K562 (cell line): Measurements from ENCODE around the gene ZNF318. TPM values are rescaled to one million over a fixed set of nuclear protein-coding genes. Genes with fewer than 3 reads are reported as not detected.

Source experiments
- HSF4 ChIP-seq: fragments of 250-450 bp; sonication (Bioruptor Pico); IDR thresholded peaks from 2 replicates; pipeline ENCODE4 v2.1.2; 2022; ENCODE audit warnings: mild to moderate bottlenecking, moderate library complexity, borderline replicate concordance
- MYC ChIP-seq, 2 experiments: fragments of 250-450 bp in 1 of 2; sonication (Bioruptor Pico) in 1 of 2; IDR thresholded peaks; 2 replicates each; pipeline versions ENCODE4 v1.5.1 to v1.6.1; 2012 to 2021; ENCODE audit warnings: low read depth in 2 of 2, borderline replicate concordance in 1 of 2, improper control_type of control experiment in 1 of 2, low read length in 1 of 2, mild to moderate bottlenecking in 1 of 2, moderate library complexity in 1 of 2
- NCOA2 ChIP-seq, 2 experiments: fragments of 450-650 bp; IDR thresholded peaks; 2 replicates each; pipeline ENCODE4 v1.6.1; 2018; ENCODE audit warnings: mild to moderate bottlenecking in 2 of 2, moderate library complexity in 1 of 2; ENCODE audit not compliant: partially characterized antibody in 2 of 2
- NR2C1 ChIP-seq, 2 experiments: fragments of 450-650 bp; IDR thresholded peaks; 2 replicates each; pipeline ENCODE4 v1.6.1; 2017; ENCODE audit warnings: mild to moderate bottlenecking in 2 of 2, antibody characterized with exemption in 1 of 2, inconsistent platforms in 1 of 2, missing compliant biosample characterization in 1 of 2, missing genetic modification characterization in 1 of 2
- YY1 ChIP-seq, 3 experiments: IDR thresholded peaks; 2 replicates each; pipeline ENCODE4 v1.6.1; 2011; ENCODE audit warnings: low read length in 2 of 3, mild to moderate bottlenecking in 2 of 3, moderate library complexity in 2 of 3, borderline replicate concordance in 1 of 3, control low read depth in 1 of 3, low read depth in 1 of 3; ENCODE audit not compliant: insufficient read depth in 3 of 3, insufficient replicate concordance in 2 of 3, control insufficient read depth in 1 of 3, insufficient read length in 1 of 3; ENCODE audit errors: extremely low read depth in 1 of 3
- polyA plus RNA-seq, 8 experiments: library from polyadenylated mRNA; depleted of rRNA in 4 of 8; stranded (reverse) in 5 of 8; unstranded in 3 of 8; fragments of >200 nt; fragmentation: Nextera tagmentation in 2 of 8; fragmentation: Illumina TruSeq in 1 of 8; extraction: Ambion mirVana in 2 of 8; extraction: Trizol in 1 of 8; gene quantifications; 2 replicates each; pipeline versions ENCODE4 v1.2.1 to v1.2.3, GENCODE V29; 2011 to 2014; ENCODE audit warnings: inconsistent platforms in 1 of 8, missing spikeins in 1 of 8
- total RNA-seq, 7 experiments: library from RNA; depleted of rRNA in 6 of 7; stranded (reverse); fragments of >200 nt in 6 of 7; fragmentation: Illumina TruSeq in 2 of 7; extraction: Trizol in 2 of 7; gene quantifications; 2 replicates each; pipeline versions ENCODE4 v1.2.1 to v1.2.3, GENCODE V29; 2011 to 2021; ENCODE audit warnings: low replicate concordance in 1 of 7
- TF ChIP-seq, protein P1 (sequence below): fragments of 250-450 bp; sonication (Bioruptor Pico); IDR thresholded peaks from 2 replicates; pipeline ENCODE4 v1.4.0; 2020
- TF ChIP-seq, protein P2 (sequence below): sonication (generic); formaldehyde crosslinking; IDR thresholded peaks from 2 replicates; pipeline ENCODE4 v1.8.0; 2022; ENCODE audit warnings: missing genetic modification reagents, mild to moderate bottlenecking, moderate library complexity, borderline replicate concordance
- TF ChIP-seq, protein P3 (sequence below): fragments of 450-650 bp; IDR thresholded peaks from 2 replicates; pipeline ENCODE4 v1.6.1; 2016; ENCODE audit warnings: antibody characterized with exemption

The ZNF318 gene
- total and polyA plus RNA-seq, 9 of the 15 experiments (the other 6 are each of a cell fraction or from before 2014, with no cell fraction given) = 3.2 to 19.0 (median 9.2) TPM

DNA sequence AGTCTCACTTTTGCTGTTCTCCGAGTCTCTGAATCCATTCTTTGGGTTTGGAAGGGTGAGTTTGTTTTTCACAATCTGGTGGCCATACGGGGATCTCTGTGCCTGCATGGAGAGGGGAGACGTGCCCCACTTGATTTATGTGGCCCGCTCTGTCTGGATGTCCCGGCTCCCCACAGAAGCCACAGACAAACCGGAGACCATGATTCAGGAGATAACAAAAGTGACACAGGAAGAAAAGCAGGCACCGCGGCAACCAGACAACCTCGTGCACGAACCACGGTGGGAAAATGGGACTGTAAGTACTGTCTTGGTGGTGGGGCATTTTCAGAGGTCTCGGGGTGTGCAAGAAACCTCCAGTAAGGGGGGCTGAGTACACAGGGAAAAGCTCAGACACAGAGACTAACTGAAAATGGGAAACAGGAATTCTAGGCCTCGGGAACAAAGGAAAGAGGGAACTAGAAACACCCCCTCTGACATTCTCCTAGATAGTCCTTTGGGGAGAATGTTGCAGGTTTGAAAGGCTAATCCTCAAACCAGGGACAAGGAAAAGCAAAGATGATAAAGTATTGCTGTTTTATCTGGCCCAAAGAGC, 22.1 kb upstream of the ZNF318 start (continued):
- TF ChIP-seq, protein P1, sequence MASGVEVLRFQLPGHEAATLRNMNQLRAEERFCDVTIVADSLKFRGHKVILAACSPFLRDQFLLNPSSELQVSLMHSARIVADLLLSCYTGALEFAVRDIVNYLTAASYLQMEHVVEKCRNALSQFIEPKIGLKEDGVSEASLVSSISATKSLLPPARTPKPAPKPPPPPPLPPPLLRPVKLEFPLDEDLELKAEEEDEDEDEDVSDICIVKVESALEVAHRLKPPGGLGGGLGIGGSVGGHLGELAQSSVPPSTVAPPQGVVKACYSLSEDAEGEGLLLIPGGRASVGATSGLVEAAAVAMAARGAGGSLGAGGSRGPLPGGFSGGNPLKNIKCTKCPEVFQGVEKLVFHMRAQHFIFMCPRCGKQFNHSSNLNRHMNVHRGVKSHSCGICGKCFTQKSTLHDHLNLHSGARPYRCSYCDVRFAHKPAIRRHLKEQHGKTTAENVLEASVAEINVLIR (CRISPR knock-in tag) = no peak
- TF ChIP-seq, protein P2, sequence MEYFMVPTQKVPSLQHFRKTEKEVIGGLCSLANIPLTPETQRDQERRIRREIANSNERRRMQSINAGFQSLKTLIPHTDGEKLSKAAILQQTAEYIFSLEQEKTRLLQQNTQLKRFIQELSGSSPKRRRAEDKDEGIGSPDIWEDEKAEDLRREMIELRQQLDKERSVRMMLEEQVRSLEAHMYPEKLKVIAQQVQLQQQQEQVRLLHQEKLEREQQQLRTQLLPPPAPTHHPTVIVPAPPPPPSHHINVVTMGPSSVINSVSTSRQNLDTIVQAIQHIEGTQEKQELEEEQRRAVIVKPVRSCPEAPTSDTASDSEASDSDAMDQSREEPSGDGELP (CRISPR knock-in tag) = peak; percentile 21; the same call in 1 of the 2 replicates
- TF ChIP-seq MYC (IDR thresholded peaks at IDR 0.05; ENCODE audit: low read depth, low read length) = peak; percentile 62
- no peak for TF ChIP-seq MYC (CRISPR knock-in tag; IDR thresholded peaks at IDR 0.05; ENCODE audit: borderline replicate concordance, low read depth)
- no peak for TF ChIP-seq NCOA2 (IDR thresholded peaks at IDR 0.05; ENCODE audit: partially characterized antibody in 2 of 2)
- no peak for TF ChIP-seq NR2C1 (IDR thresholded peaks at IDR 0.05)
- peak; percentile 36; the same call in 1 of the 2 replicates for TF ChIP-seq NR2C1 (tag; IDR thresholded peaks at IDR 0.05)
- TF ChIP-seq HSF4 (CRISPR knock-in tag) = no peak
- TF ChIP-seq, protein P3, sequence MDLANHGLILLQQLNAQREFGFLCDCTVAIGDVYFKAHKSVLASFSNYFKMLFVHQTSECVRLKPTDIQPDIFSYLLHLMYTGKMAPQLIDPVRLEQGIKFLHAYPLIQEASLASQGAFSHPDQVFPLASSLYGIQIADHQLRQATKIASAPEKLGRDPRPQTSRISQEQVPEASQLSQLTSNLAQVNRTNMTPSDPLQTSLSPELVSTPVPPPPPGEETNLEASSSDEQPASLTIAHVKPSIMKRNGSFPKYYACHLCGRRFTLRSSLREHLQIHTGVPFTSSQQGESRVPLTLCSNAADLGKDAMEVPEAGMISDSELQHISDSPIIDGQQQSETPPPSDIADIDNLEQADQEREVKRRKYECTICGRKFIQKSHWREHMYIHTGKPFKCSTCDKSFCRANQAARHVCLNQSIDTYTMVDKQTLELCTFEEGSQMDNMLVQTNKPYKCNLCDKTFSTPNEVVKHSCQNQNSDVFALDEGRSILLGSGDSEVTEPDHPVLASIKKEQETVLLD = no peak
- TF ChIP-seq YY1 (IDR thresholded peaks at IDR 0.05; ENCODE audit: borderline replicate concordance in 1 of 3, control insufficient read depth in 1 of 3, extremely low read depth in 1 of 3, insufficient read depth in 3 of 3, insufficient read length in 1 of 3, insufficient replicate concordance in 2 of 3, low read depth in 1 of 3, low read length in 2 of 3) = no peak
